ENCODE data around the gene USP4.
"Not testable (repeated sequence)": the region's sequence is repeated elsewhere in the genome, so short reads cannot be mapped to it uniquely, and the experiment has no call there.

Gene USP4

DNA sequence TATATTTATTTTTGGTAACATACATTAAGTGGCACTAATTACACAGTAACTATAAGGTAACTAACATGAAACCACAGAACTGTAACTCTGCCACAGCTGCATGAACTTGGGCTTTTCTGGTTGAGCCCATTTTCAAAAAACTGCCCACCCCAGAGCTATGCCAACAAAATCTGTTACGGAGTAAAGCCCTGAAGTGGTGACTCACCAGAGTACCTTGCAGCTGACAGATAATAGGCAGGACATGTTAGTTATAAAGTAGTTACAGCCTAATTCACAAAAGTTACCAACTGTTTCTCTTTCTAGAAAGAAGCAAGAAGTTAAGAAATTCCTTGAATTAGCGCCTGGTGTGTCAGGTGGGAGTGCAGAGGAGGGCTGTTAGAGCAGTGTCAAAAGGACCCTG, 19.8 kb upstream of the USP4 start:
- in situ Hi-C loops (cut with HindIII; ENCODE audit: low sequenced_read_pairs): no loop called here

DNA sequence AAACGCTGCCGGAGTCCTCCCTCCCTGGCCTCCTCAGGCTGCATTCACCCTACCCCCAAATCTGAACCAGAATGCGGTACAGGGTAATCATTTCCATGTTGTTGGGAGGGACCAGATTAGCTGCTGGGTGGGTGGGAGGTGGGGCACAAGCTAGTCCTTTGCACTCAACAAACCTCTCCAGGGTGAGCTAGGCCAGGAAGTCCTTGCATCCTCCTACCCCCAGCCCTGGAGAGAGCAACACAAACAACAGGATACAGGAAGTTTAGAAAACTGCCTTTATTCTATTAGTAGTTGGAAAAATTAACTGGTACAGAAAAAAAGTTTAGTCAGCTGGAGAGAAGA, 19.0 kb upstream of the USP4 start:
- in situ Hi-C loops (cut with HindIII; ENCODE audit: low sequenced_read_pairs): no loop called here
- DNase-seq (ENCODE audit: low read depth): no peak
- H3K4me3 ChIP-seq (ENCODE audit: low read depth, low read length): peak overlapping the region; percentile 61
- TF ChIP-seq, protein P1, sequence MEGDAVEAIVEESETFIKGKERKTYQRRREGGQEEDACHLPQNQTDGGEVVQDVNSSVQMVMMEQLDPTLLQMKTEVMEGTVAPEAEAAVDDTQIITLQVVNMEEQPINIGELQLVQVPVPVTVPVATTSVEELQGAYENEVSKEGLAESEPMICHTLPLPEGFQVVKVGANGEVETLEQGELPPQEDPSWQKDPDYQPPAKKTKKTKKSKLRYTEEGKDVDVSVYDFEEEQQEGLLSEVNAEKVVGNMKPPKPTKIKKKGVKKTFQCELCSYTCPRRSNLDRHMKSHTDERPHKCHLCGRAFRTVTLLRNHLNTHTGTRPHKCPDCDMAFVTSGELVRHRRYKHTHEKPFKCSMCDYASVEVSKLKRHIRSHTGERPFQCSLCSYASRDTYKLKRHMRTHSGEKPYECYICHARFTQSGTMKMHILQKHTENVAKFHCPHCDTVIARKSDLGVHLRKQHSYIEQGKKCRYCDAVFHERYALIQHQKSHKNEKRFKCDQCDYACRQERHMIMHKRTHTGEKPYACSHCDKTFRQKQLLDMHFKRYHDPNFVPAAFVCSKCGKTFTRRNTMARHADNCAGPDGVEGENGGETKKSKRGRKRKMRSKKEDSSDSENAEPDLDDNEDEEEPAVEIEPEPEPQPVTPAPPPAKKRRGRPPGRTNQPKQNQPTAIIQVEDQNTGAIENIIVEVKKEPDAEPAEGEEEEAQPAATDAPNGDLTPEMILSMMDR (IDR thresholded peaks at IDR 0.05; ENCODE audit: low read depth, low read length, missing control alignments): no peak

More for the DNA sequence above, 19.8 kb upstream of the USP4 start:
- no peak for DNase-seq (ENCODE audit: low read depth)
- TF ChIP-seq, protein P1 (IDR thresholded peaks at IDR 0.05; ENCODE audit: low read depth, low read length, missing control alignments): no peak
- H3K4me3 ChIP-seq (ENCODE audit: low read depth, low read length): no peak overlapping the region

DNA sequence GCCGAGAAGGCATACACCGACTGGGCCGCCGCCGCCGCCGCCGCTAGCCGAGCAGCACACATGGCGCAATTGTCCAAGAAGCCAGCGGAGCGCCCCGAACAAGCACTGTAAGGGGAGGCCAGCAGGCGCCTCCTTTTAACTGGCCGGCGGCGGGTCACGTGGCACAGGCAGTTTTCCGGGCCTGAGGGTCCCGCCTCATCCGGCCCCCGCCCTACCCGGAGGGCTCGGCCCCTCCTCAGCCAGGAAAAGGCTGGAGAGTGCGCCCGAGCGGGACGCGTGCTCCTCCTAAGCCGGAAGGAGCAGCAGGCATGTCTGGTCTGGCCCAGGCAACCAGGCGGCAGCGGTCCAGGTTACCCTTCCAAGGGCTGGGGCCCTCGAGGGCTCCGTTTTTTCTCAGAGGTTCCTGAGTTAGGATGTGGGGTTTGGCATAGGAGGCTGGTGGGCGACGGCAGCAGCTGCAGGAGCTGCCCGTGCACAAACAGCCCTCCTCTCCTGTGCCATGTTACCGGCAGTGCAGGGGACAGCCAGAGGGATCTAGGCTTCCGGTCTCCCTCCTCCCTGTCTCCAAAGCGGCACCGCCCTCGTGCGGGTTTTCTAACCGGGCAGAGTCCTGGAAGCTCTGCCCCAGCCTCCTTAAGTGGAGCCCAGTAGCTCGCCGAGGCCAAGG, 18.5 kb upstream of the USP4 start, which contains the start of gene GPX1:
Gene GPX1 (minus strand): TSS at position 137 of the 667 bp plus-strand sequence. CDS start 75 bp downstream, at position 62.
- in situ Hi-C loops (cut with HindIII; ENCODE audit: low sequenced_read_pairs): no loop called here
- TF ChIP-seq, protein P1 (IDR thresholded peaks at IDR 0.05; ENCODE audit: low read depth, low read length, missing control alignments): no peak
- peak; percentile 80 for DNase-seq (ENCODE audit: low read depth)
- peak within 1 kb of the TSS; percentile 61 for H3K4me3 ChIP-seq (ENCODE audit: low read depth, low read length)

DNA sequence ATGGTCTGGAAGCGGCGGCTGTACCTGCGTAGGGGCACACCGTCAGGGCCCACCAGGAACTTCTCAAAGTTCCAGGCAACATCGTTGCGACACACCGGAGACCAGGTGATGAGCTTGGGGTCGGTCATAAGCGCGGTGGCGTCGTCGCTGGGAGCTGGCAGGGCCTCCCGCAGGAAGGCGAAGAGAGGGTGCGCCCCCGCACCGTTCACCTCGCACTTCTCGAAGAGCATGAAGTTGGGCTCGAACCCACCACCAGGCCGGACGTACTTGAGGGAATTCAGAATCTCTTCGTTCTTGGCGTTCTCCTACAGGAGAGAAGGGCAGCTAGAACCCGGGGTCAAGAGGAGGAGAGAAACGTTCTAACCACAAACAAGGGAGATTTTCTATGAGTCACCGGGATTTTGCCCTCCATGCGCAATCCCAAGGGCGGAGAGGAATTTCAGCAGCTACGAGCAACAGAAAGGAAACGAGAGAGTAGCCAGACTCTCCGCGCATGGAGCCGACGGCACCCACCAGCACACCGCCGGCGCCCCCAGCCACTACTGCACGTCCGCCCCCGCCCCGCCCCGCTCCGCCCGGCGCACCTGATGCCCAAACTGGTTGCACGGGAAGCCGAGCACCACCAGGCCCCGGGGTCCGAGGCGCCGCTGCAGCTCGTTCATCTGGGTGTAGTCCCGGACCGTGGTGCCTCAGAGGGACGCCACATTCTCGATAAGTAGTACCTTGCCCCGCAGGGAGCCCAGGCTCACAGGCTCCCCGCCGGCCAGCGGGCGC, 17.8 kb upstream of the USP4 start:
- H3K4me3 ChIP-seq (ENCODE audit: low read depth, low read length): peak overlapping the region; percentile 61
- in situ Hi-C loops (cut with HindIII; ENCODE audit: low sequenced_read_pairs): not testable (repeated sequence)
- DNase-seq (ENCODE audit: low read depth): peak; percentile 71

DNA sequence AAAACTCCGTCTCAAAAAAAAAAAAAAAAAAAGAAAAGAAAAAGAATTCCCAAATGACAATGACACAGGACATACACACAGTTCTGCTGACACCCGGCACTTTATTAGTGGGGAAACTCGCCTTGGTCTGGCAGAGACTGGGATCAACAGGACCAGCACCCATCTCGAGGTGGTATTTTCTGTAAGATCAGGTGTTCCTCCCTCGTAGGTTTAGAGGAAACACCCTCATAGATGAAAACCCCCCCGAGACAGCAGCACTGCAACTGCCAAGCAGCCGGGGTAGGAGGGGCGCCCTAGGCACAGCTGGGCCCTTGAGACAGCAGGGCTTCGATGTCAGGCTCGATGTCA, 17.2 kb upstream of the USP4 start:
- in situ Hi-C loops (cut with HindIII; ENCODE audit: low sequenced_read_pairs); DNase-seq (ENCODE audit: low read depth): not testable (repeated sequence)
- peak overlapping the region; percentile 61 for H3K4me3 ChIP-seq (ENCODE audit: low read depth, low read length)

DNA sequence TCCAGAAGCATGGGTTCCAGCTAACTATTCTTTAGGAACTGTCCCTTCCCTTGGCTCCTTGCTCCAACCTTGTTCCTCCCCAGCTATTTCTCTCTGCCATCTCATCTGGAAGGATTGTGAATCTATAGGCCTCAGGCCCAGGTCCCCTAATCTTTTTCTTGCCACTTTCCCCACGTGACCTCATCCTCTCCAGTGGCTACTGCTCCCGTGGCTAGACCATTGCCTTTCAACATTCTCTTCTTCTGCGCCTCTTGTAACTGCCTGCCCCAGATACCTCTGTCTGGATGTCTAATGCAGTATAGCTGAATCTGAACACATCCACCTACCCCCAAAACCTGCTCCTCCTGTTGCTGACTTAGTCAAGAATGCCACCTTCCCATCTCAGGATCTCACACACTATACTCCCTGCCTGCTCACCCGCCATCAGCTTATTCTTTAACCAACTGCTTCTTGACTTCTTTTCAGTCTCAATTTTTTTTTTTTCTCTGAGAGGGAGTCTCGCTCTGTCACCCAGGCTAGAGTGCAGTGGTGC, 13.1 kb upstream of the USP4 start:
- DNase-seq (ENCODE audit: low read depth): no peak
- in situ Hi-C loops (cut with HindIII; ENCODE audit: low sequenced_read_pairs): no loop called here
- TF ChIP-seq, protein P1 (IDR thresholded peaks at IDR 0.05; ENCODE audit: low read depth, low read length, missing control alignments): no peak

DNA sequence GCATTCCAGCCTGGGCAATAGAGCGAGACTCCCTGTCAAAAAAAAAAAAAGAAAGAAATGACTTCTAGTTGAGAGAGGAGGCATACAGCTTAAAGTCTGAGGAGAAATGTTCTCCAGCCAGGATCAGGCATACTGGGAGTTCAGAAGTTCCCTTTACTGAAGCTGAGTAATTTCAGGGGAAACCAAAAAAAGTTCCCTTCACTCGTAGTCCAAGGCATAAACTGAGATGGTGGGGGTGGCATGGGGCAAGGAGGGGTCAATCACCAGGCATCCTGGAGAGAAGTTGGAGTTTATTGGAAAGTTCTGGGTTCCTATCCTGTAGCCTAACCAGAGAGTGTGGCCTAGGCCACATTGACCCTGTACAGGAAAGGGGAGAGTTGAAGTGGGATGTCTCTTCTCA, 12.4 kb upstream of the USP4 start:
- H3K4me3 ChIP-seq (ENCODE audit: low read depth, low read length): no peak overlapping the region
- DNase-seq (ENCODE audit: low read depth): no peak
- in situ Hi-C loops (cut with HindIII; ENCODE audit: low sequenced_read_pairs): no loop called here
- TF ChIP-seq, protein P1 (IDR thresholded peaks at IDR 0.05; ENCODE audit: low read depth, low read length, missing control alignments): no peak

More for the DNA sequence above, 13.1 kb upstream of the USP4 start:
- H3K4me3 ChIP-seq (ENCODE audit: low read depth, low read length): no peak overlapping the region

Measured in astrocyte of the cerebellum (primary cell).